B cell (primary cell): ENCODE results near the gene XYLT1.

Source experiments
- EZH2 ChIP-seq: IDR thresholded peaks from 2 replicates; pipeline ENCODE4 v1.6.1; 2012; ENCODE audit warnings: borderline replicate concordance, low read depth, mild to moderate bottlenecking, moderate library complexity, low read length; ENCODE audit not compliant: insufficient read depth, poor library complexity, severe bottlenecking
- TF ChIP-seq, protein P1 (sequence below): fragments of 200-600 bp; IDR thresholded peaks from one replicate; pipeline ENCODE4 v1.8.0; 2022; ENCODE audit warnings: antibody characterized with exemption, mild to moderate bottlenecking

DNA sequence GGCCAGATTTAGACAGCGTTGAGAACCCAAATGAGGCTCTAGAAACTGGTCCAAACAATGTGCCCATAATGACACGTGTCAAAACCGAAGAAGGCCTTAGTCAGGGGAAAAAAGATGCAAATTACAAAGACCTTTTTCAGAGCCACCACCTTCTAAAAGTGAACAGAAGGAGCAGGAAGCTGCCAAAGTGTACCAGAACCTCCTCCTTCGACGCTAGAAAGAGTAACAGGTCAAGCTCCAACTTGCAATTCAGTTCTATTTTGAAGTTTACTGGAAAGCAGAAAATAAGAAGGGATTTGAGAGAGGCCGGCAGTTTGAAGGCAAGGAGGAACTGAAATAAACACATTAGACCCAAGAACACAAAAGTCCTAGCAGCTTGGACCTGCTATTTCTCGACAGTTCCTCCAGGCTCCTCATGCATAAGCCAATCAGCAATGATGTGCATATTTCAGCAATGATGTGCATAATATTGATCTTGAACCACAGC lies 61.8 kb downstream of the XYLT1 start:
- TF ChIP-seq, protein P1, sequence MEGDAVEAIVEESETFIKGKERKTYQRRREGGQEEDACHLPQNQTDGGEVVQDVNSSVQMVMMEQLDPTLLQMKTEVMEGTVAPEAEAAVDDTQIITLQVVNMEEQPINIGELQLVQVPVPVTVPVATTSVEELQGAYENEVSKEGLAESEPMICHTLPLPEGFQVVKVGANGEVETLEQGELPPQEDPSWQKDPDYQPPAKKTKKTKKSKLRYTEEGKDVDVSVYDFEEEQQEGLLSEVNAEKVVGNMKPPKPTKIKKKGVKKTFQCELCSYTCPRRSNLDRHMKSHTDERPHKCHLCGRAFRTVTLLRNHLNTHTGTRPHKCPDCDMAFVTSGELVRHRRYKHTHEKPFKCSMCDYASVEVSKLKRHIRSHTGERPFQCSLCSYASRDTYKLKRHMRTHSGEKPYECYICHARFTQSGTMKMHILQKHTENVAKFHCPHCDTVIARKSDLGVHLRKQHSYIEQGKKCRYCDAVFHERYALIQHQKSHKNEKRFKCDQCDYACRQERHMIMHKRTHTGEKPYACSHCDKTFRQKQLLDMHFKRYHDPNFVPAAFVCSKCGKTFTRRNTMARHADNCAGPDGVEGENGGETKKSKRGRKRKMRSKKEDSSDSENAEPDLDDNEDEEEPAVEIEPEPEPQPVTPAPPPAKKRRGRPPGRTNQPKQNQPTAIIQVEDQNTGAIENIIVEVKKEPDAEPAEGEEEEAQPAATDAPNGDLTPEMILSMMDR, result no peak
- TF ChIP-seq EZH2, result no peak
